IPS-18a (cell line): ENCODE results near the gene TP53TG3.
"Not testable (repeated sequence)": the region's sequence is repeated elsewhere in the genome, so short reads cannot be mapped to it uniquely, and the experiment has no call there.

Experiments used
- H3K27ac ChIP-seq: one replicate; pipeline ENCODE4 v1.5.1; 2013; ENCODE audit warnings: low read length
- H3K27me3 ChIP-seq: one replicate; pipeline ENCODE4 v1.6.1; 2013; ENCODE audit warnings: mild to moderate bottlenecking, low read length; ENCODE audit not compliant: control insufficient read depth, insufficient read depth
- H3K36me3 ChIP-seq: one replicate; pipeline ENCODE4 v1.6.1; 2013; ENCODE audit warnings: low read depth, low read length; ENCODE audit not compliant: control insufficient read depth
- H3K4me1 ChIP-seq: one replicate; pipeline ENCODE4 v1.6.1; 2013; ENCODE audit warnings: low read depth, low read length; ENCODE audit not compliant: control insufficient read depth
- H3K4me3 ChIP-seq: one replicate; pipeline ENCODE4 v1.5.1; 2013; ENCODE audit warnings: low read length
- H3K9ac ChIP-seq: one replicate; pipeline ENCODE4 v1.6.1; 2013; ENCODE audit warnings: mild to moderate bottlenecking, low read length, moderate library complexity
- H3K9me3 ChIP-seq: one replicate; pipeline ENCODE4 v1.6.1; 2013; ENCODE audit warnings: low read depth, low read length; ENCODE audit not compliant: control insufficient read depth

TP53TG3 gene

GRCh38 chr16:32676065-32676464 is at the start of gene TP53TG3:
TP53TG3 (minus strand) TSS chr16:32676165; CDS start chr16:32676097, 68 bp downstream.
- not testable (repeated sequence) for H3K9ac ChIP-seq, H3K27me3 ChIP-seq, H3K27ac ChIP-seq, H3K4me3 ChIP-seq, H3K9me3 ChIP-seq, H3K4me1 ChIP-seq, H3K36me3 ChIP-seq

- not testable (repeated sequence) for H3K36me3 ChIP-seq, H3K9ac ChIP-seq, H3K27me3 ChIP-seq, H3K4me1 ChIP-seq, H3K9me3 ChIP-seq, H3K4me3 ChIP-seq, H3K27ac ChIP-seq
Measured at GRCh38 chr16:32650876-32651275, 25.1 kb downstream of the TP53TG3 start.

- not testable (repeated sequence) for H3K4me3 ChIP-seq, H3K4me1 ChIP-seq, H3K27me3 ChIP-seq, H3K27ac ChIP-seq, H3K36me3 ChIP-seq, H3K9me3 ChIP-seq, H3K9ac ChIP-seq
Measured at GRCh38 chr16:32647562-32647961, 28.4 kb downstream of the TP53TG3 start.

GRCh38 chr16:32646780-32647179 is 29.2 kb downstream of the TP53TG3 start:
- H3K4me1 ChIP-seq, H3K4me3 ChIP-seq, H3K27ac ChIP-seq, H3K9me3 ChIP-seq, H3K9ac ChIP-seq, H3K27me3 ChIP-seq, H3K36me3 ChIP-seq: not testable (repeated sequence)

GRCh38 chr16:32646177-32646576 is 29.8 kb downstream of the TP53TG3 start:
- not testable (repeated sequence) for H3K4me3 ChIP-seq, H3K27me3 ChIP-seq, H3K36me3 ChIP-seq, H3K27ac ChIP-seq, H3K9ac ChIP-seq, H3K4me1 ChIP-seq, H3K9me3 ChIP-seq

- H3K27ac ChIP-seq, H3K4me1 ChIP-seq, H3K36me3 ChIP-seq, H3K9me3 ChIP-seq, H3K4me3 ChIP-seq, H3K9ac ChIP-seq, H3K27me3 ChIP-seq: not testable (repeated sequence)
Measured at GRCh38 chr16:32645278-32645908, 30.6 kb downstream of the TP53TG3 start.

GRCh38 chr16:32644715-32645114 is 31.2 kb downstream of the TP53TG3 start:
- H3K4me3 ChIP-seq, H3K9ac ChIP-seq, H3K27ac ChIP-seq, H3K27me3 ChIP-seq, H3K9me3 ChIP-seq, H3K36me3 ChIP-seq, H3K4me1 ChIP-seq: not testable (repeated sequence)

GRCh38 chr16:32637614-32638013 is 38.4 kb downstream of the TP53TG3 start:
- not testable (repeated sequence) for H3K4me1 ChIP-seq, H3K27ac ChIP-seq, H3K36me3 ChIP-seq, H3K27me3 ChIP-seq, H3K4me3 ChIP-seq, H3K9me3 ChIP-seq, H3K9ac ChIP-seq

- H3K27ac ChIP-seq, H3K27me3 ChIP-seq: not testable (repeated sequence)
Measured at GRCh38 chr16:32632096-32632495, 43.9 kb downstream of the TP53TG3 start.

More at GRCh38 chr16:32632096-32632495, 43.9 kb downstream of the TP53TG3 start:
- not testable (repeated sequence) for H3K4me1 ChIP-seq, H3K9ac ChIP-seq, H3K4me3 ChIP-seq, H3K9me3 ChIP-seq, H3K36me3 ChIP-seq
